Stimulated activated CD4-positive, alpha-beta T cell treated with anti-CD3 and anti-CD28 coated beads, Interleukin-15, amount 100 ng/mL, for 24 hours (primary cell): ENCODE results near the gene ZNF280A.
"Not testable (repeated sequence)": the region's sequence is repeated elsewhere in the genome, so short reads cannot be mapped to it uniquely, and the experiment has no call there.

Source experiments
- DNase-seq: peaks from one replicate; pipeline ENCODE4 v3.0.0-alpha.2; 2020

ZNF280A gene

DNA sequence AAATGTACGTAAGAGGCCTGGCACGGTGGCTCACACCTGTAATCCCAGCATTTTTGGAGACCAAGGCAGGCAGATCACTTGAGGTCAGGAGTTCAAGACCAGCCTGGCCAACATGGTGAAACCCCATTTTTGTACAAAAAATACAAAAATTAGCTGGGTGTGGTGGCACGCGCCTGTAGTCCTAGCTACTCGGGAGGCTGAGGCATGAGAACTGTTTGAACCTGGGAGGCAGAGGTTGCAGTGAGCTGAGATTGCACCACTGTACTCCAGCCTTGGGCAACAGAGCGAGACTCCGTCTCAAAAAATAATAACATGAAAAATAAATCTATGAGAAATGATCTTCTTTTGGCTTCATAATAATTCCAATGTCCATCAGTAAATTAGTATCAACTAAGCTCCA, 9.2 kb downstream of the ZNF280A start:
- not testable (repeated sequence) for DNase-seq

- not testable (repeated sequence) for DNase-seq
Measured at GRCh38 chr22:22509912-22510311, 10.2 kb downstream of the ZNF280A start.

DNA sequence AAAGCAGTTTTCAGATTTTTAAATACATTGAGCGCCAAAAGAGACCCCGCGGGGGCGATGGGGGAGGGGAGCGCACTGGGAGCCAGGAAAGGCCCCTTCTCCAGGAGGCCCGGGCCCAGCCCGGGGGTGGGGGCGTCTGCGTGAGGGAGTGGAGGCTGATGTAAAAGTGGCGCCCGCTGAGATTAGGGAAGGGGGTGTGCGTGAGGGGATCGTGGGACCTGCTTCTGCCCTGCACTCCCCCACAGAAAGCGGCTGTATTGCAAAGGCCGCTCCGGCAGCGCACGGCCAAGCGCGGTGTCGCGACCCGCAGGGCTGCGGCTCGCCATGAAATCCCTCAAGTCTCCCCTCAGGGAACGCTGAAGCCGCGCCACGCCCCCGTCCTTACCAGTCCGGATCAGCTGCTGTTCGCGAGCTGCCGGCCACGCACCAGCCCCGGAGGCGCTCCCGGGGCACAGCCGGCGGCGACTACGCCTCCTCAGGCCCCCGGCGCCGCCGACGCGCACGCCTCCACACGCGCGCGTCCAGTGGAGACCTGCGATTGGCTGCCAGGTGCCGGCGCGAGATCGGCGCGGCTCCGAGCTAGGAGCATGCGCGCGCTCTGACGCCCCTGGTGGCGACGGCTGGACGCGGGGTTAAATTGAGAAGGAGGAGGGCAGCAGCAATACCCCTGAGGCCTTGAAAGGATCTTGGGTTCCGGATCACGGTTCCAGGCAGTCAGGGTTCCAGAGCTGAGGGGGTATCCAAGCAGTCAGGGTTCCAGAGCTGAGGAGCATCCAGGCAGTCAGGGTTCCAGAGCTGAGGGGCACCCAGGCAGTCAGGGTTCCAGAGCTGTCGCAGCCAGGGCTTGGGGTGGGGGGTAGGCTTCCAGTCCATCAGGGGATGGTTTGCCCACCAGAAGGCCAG, 11.5 kb downstream of the ZNF280A start, which contains the start of gene ZNF280B:
Gene ZNF280B (minus strand): TSS at position 469 of the 903 bp plus-strand sequence. CDS start 19,344 bp downstream, outside the sequence.
- DNase-seq: peak; percentile 90

GRCh38 chr22:22507743-22508273, 12.3 kb downstream of the ZNF280A start:
- no peak for DNase-seq

- no peak for DNase-seq
Measured at GRCh38 chr22:22506736-22507135, 13.3 kb downstream of the ZNF280A start.

GRCh38 chr22:22498267-22498666, 21.8 kb downstream of the ZNF280A start:
- no peak for DNase-seq

- not testable (repeated sequence) for DNase-seq
Measured at GRCh38 chr22:22491589-22491988, 28.5 kb downstream of the ZNF280A start.

DNA sequence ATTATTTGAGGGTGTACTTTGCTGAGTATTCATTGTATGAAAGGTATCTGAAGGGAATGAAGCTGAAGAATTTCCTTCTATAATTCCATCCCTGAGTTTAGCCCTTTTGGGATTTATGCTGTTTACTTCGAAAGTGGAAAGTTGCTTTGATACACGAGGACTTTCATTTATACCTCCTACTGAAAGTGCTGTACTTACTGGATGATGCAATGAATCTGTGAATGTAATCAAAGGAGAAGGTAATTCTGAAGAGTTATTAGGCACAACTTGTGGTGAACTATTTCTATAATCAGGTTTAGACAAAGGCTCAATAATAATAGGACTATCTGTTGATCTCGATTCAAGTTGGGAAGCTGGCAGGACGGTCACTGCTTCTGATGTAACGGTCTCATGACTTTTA, 31.3 kb downstream of the ZNF280A start:
- DNase-seq: no peak

DNA sequence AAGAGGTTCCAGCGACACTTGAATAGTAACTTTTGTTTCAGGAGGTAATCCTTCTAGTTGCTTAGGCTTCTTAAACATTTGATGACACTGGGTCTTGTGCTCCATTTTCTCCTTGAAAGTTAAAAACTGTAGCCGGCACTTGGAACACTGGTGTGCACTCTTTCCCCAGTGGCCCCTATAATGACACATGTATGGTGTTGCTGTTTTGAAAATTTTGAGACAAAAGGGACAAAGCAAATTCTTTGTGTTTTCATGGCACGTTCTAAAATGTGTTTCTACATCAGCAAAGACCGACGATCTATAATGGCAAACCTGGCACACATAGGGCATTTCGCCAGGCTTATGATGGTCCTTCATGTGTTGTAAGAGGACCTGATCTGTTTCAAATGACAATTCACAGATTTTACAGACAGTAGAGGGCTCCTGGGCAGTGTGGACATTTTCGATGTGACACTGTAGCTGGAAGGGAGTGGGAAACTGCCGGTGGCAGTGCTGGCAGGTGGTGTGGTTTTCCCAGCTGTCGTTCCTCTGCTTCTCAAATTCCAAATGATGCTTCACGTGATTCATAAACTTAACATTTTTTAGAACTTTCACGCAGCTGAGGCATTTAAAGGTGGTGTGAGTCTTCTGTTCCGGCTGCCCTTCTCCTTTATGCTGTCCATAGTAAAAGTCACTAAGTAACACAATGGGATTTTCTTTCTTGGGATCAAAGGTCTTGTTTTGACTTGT, 32.0 kb downstream of the ZNF280A start:
- DNase-seq: no peak

GRCh38 chr22:22487059-22487458, 33.0 kb downstream of the ZNF280A start:
- no peak for DNase-seq

DNA sequence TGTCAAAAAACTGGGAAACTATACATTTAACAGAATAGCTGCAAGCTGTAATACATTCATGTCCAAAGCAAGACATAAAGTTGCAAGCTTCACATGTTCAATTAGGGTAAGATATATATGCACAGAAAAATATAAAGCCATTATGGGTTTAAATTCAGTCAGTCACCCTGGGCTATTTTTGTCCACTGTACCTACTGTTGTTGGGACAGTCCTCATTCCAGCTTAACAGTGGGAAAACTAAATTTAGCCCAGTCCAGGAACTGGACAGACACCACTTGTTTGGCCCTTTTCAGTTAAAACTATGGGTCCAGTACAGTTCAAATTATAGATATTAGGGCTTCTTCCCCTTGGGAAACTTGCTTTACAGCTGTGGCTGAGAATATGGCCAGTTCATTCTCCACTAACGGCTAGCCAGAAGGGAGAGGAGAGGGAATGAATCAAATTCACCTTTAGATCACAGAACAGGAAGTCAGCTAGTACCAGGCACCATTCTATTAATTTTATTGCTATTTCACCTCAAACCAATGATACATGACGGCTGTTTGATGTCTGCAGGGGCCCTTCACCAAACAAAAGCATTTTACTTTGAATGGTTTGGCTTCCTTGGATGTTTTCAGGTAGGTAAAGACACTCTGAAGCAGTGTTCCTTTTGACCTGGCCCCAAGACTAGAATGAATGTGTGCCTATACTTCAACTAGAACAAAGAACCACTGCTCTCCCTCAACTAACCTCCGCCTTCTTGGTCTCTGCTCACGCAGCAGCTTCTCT, 33.8 kb downstream of the ZNF280A start:
- no peak for DNase-seq

- DNase-seq: no peak
Measured at GRCh38 chr22:22485524-22485923, 34.5 kb downstream of the ZNF280A start.

GRCh38 chr22:22484023-22484422, 36.0 kb downstream of the ZNF280A start:
- DNase-seq: no peak

GRCh38 chr22:22480940-22481339, 39.1 kb downstream of the ZNF280A start:
- DNase-seq: no peak

GRCh38 chr22:22479999-22480532, 40.0 kb downstream of the ZNF280A start:
- DNase-seq: no peak

GRCh38 chr22:22479116-22479515, 41.0 kb downstream of the ZNF280A start:
- no peak for DNase-seq

- DNase-seq: no peak
Measured at GRCh38 chr22:22478470-22478869, 41.6 kb downstream of the ZNF280A start.

DNA sequence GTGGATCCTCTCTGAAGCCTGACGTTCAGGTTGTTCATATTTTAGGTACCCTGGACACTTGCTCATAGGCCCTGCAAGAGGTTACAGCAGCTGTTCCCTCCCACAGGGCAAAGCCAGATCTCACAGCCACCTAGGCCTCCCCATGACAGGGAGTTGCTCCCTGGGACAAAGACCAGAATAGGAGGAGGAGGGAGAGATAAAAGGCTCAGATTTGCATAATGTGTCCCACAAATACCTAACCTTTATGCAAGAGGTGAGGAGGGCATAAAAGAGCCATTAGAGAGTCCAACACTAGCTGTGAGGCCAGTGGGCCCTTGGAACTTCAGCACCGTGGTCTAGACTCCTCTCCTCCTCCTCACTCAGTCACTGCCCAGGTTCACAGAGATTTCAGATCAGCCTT, 45.3 kb downstream of the ZNF280A start:
- no peak for DNase-seq

DNA sequence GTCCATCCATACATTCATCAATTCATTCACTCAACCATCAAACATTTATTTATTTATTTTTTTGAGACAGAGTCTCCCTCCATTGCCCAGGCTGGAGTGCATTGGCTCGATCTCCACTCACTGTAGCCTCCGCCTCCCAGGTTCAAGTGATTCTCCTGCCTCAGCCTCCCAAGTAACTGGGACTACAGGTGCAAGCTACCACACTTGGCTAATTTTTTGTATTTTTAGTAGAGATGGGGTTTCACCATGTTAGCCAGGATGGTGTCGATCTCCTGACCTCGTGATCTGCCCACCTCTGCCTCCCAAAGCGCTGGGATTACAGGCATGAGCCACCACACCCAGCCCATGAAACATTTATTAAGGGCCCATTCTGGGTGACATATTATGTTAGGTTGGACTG, 49.0 kb downstream of the ZNF280A start:
- not testable (repeated sequence) for DNase-seq

GRCh38 chr22:22469527-22469926, 50.5 kb downstream of the ZNF280A start:
- DNase-seq: no peak

GRCh38 chr22:22468794-22469469, 51.1 kb downstream of the ZNF280A start:
- not testable (repeated sequence) for DNase-seq

- no peak for DNase-seq
Measured at GRCh38 chr22:22467112-22467511, 53.0 kb downstream of the ZNF280A start.
